ENCODE measurements around the gene VAT1.
"Not testable (repeated sequence)": the region's sequence is repeated elsewhere in the genome, so short reads cannot be mapped to it uniquely, and the experiment has no call there.

Gene VAT1

GRCh38 chr17:43021741-43022512 is at the start of gene VAT1:
Gene VAT1, minus strand, starts transcription at chr17:43022385. Its CDS starts 63 bp downstream, at chr17:43022322.
- no peak for DNase-seq (ENCODE audit: low read depth in 1 of 2, low spot score in 1 of 2)

- no peak for DNase-seq (ENCODE audit: low read depth in 1 of 2, low spot score in 1 of 2)
Measured at GRCh38 chr17:43070872-43071271, 48.7 kb upstream of the VAT1 start.

- DNase-seq (ENCODE audit: low read depth in 1 of 2, low spot score in 1 of 2) = no peak
Measured at GRCh38 chr17:43070257-43070656, 48.1 kb upstream of the VAT1 start.

- DNase-seq (ENCODE audit: low read depth in 1 of 2, low spot score in 1 of 2) = no peak
Measured at GRCh38 chr17:43069368-43069898, 47.2 kb upstream of the VAT1 start.

- no peak for DNase-seq (ENCODE audit: low read depth in 1 of 2, low spot score in 1 of 2)
Measured at GRCh38 chr17:43068570-43069367, 46.6 kb upstream of the VAT1 start.

GRCh38 chr17:43062984-43063638 is 40.9 kb upstream of the VAT1 start:
- no peak for DNase-seq (ENCODE audit: low read depth in 1 of 2, low spot score in 1 of 2)

- DNase-seq (ENCODE audit: low read depth in 1 of 2, low spot score in 1 of 2) = no peak
Measured at GRCh38 chr17:43056051-43056450, 33.9 kb upstream of the VAT1 start.

GRCh38 chr17:43053008-43053407 is 30.8 kb upstream of the VAT1 start:
- DNase-seq (ENCODE audit: low read depth in 1 of 2, low spot score in 1 of 2) = not testable (repeated sequence)

- DNase-seq (ENCODE audit: low read depth in 1 of 2, low spot score in 1 of 2) = no peak
Measured at GRCh38 chr17:43051969-43052368, 29.8 kb upstream of the VAT1 start.

- DNase-seq (ENCODE audit: low read depth in 1 of 2, low spot score in 1 of 2) = no peak
Measured at GRCh38 chr17:43044024-43044423, 21.8 kb upstream of the VAT1 start.

- DNase-seq (ENCODE audit: low read depth in 1 of 2, low spot score in 1 of 2) = no peak
Measured at GRCh38 chr17:43043307-43043706, 21.1 kb upstream of the VAT1 start.

- no peak for DNase-seq (ENCODE audit: low read depth in 1 of 2, low spot score in 1 of 2)
Measured at GRCh38 chr17:43042025-43042628, 19.9 kb upstream of the VAT1 start.

- no peak for DNase-seq (ENCODE audit: low read depth in 1 of 2, low spot score in 1 of 2)
Measured at GRCh38 chr17:43040655-43041054, 18.5 kb upstream of the VAT1 start.

- no peak for DNase-seq (ENCODE audit: low read depth in 1 of 2, low spot score in 1 of 2)
Measured at GRCh38 chr17:43039646-43040045, 17.5 kb upstream of the VAT1 start.

- DNase-seq (ENCODE audit: low read depth in 1 of 2, low spot score in 1 of 2) = no peak
Measured at GRCh38 chr17:43034894-43035293, 12.7 kb upstream of the VAT1 start.

GRCh38 chr17:43033948-43034881 is 12.0 kb upstream of the VAT1 start:
- no peak for DNase-seq (ENCODE audit: low read depth in 1 of 2, low spot score in 1 of 2)

GRCh38 chr17:43031666-43032065 is 9.5 kb upstream of the VAT1 start:
- no peak for DNase-seq (ENCODE audit: low read depth in 1 of 2, low spot score in 1 of 2)

- DNase-seq (ENCODE audit: low read depth in 1 of 2, low spot score in 1 of 2) = no peak
Measured at GRCh38 chr17:43030137-43030767, 8.1 kb upstream of the VAT1 start.

- DNase-seq (ENCODE audit: low read depth in 1 of 2, low spot score in 1 of 2) = no peak
Measured at GRCh38 chr17:43028221-43028861, 6.2 kb upstream of the VAT1 start.

All from activated CD4-positive, alpha-beta T cell treated with anti-CD3 and anti-CD28 coated beads, Interleukin-2, amount 50 U/mL, for 24 hours (primary cell).